Epithelial cell of alveolus of lung (primary cell): ENCODE measurements around the gene HAPSTR1. TPM values are rescaled to one million over a fixed set of nuclear protein-coding genes. Genes with fewer than 3 reads are reported as not detected.

Experiments
- total RNA-seq: library from RNA; depleted of rRNA; stranded (reverse); fragments of >200 nt; gene quantifications from 2 replicates; pipeline ENCODE4 v1.2.1, GENCODE V29; 2015

HAPSTR1 gene, protein sequence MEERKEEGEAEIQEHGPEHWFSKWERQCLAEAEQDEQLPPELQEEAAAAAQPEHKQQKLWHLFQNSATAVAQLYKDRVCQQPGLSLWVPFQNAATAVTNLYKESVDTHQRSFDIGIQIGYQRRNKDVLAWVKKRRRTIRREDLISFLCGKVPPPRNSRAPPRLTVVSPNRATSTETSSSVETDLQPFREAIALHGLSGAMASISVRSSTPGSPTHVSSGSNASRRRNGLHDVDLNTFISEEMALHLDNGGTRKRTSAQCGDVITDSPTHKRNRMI
- 44.2 and 45.0 TPM in 2 replicates for total RNA-seq

DNA sequence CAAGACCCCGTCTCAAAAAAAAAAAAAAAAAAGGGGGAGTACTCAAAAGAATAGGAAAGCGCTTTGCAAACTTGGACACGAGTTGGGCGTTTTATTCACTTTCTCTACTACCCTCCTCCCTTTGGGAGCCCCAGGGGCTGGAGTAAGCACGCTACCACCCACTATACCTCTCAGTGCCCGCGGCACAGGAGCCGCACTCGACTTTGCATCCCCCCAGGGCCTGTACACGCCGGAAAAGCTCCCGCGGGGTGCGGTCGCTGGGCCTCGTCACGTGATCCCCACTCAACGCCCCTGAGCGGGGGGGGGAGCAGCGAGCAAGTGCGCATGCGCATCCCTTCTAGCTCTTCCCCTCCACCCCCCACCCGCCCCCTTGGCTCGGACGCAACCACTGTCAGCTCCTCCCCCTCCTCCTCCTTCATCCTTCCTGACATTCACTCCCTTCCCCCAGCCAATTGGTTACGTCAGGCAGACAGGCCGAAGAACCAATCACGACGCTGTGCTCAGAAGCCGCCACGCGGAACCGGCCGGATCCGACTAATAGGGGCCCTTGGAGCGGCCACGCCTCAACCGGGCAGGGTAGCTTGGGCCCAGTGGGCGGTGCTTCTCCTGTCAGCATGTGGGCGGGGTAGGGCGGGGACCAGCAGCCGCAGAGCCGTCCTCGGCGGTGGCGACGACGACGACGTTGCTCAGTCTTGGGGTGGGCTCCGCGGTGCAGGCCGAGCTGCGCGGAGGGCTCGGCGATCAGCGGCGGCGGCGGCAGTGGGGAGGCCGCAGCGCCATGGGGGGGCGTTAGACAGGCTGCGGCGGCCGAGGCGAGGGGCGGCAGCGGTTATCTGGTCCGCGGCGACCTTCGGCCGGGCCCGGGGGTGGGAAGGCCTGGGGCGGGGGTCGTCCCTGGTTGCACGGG, at the start of gene HAPSTR1:
TSS of gene HAPSTR1 (plus strand) at position 685 of the 907 bp plus-strand sequence. CDS start 401 bp downstream, outside the sequence.

Other genes starting within 250 kb of the HAPSTR1 start
- gene CARHSP1, start 222.6 kb upstream of the HAPSTR1 start, total RNA-seq = 132 and 151 TPM in 2 replicates
- not detected in 2 replicates for gene LITAFD, start 209.3 kb upstream of the HAPSTR1 start, total RNA-seq
- gene USP7, start 127.7 kb upstream of the HAPSTR1 start, total RNA-seq = 41.4 and 47.4 TPM in 2 replicates